Measurements from ENCODE around the gene CRYGN.

DNA sequence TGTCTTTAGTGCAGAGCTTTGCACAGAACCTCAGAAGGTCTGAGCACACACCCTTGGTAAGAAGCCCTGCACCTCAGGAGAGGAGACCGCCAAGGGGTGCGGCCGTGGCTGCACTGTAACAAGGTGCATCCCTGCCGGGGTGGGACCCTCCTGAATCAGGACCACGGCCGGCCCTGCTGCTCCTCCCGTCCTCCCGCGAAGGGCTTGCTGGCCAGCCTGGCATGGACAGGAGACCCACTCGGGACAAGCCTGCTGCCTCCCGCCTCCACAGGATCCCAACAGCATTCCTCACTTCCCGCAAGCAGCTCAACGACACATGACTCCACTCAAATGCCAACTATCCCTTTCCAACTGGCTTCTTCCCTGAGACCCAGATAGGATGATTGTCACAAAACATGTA, 42.9 kb downstream of the CRYGN start:
- TF ChIP-seq, protein P1, sequence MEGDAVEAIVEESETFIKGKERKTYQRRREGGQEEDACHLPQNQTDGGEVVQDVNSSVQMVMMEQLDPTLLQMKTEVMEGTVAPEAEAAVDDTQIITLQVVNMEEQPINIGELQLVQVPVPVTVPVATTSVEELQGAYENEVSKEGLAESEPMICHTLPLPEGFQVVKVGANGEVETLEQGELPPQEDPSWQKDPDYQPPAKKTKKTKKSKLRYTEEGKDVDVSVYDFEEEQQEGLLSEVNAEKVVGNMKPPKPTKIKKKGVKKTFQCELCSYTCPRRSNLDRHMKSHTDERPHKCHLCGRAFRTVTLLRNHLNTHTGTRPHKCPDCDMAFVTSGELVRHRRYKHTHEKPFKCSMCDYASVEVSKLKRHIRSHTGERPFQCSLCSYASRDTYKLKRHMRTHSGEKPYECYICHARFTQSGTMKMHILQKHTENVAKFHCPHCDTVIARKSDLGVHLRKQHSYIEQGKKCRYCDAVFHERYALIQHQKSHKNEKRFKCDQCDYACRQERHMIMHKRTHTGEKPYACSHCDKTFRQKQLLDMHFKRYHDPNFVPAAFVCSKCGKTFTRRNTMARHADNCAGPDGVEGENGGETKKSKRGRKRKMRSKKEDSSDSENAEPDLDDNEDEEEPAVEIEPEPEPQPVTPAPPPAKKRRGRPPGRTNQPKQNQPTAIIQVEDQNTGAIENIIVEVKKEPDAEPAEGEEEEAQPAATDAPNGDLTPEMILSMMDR (conservative IDR thresholded peaks at IDR 0.05 in 1 of 2, IDR thresholded peaks at IDR 0.05 in 1 of 2; ENCODE audit: extremely low read depth in 1 of 2, insufficient read depth in 1 of 2, low read depth in 1 of 2, low read length in 2 of 2) = no peak
- no peak for TF ChIP-seq EZH2 (IDR thresholded peaks at IDR 0.05; ENCODE audit: borderline replicate concordance, low read length)
